ENCODE data around the gene TCEANC2. TPM values are rescaled to one million over a fixed set of nuclear protein-coding genes. Genes with fewer than 3 reads are reported as not detected.
"Not testable (repeated sequence)": the region's sequence is repeated elsewhere in the genome, so short reads cannot be mapped to it uniquely, and the experiment has no call there.

The TCEANC2 gene
- total RNA-seq, 5 donors from 2014 or later (not counting 1 experiment from before 2014, with no cell fraction given) = 5.9 to 12.8 (median 9.7) TPM

GRCh38 chr1:54094001-54094729, 40.8 kb downstream of the TCEANC2 start:
- H3K36me3 Mint-ChIP-seq = peaks cover 50% of the 10 kb centered on the region
- no peaks in the 10 kb centered on the region for H3K9me3 Mint-ChIP-seq
- no peak overlapping the region for H3K27ac ChIP-seq (ENCODE audit: low read length)
- no peaks in the 10 kb centered on the region for H3K4me1 ChIP-seq (ENCODE audit: control insufficient read depth in 1 of 2, extremely low read depth in 1 of 2, insufficient read depth in 2 of 2, low read length in 2 of 2)
- H3K36me3 ChIP-seq (ENCODE audit: control insufficient read depth in 2 of 2, extremely low read depth in 1 of 2, insufficient read depth in 1 of 2, low read length in 1 of 2) = peaks cover 0 to 23% of the 10 kb centered on the region in 2 donors
- ChIA-PET CTCF (no interaction called here), POLR2A (no interaction called here)
- no peak overlapping the region for H3K4me3 Mint-ChIP-seq
- peaks cover 0 to 7% (median 2%) of the 10 kb centered on the region in 3 donors for H3K4me1 Mint-ChIP-seq
- H3K27me3 ChIP-seq (replicated peaks in 1 of 2; ENCODE audit: control insufficient read depth in 2 of 2, extremely low read depth in 1 of 2, insufficient read depth in 2 of 2, low read length in 1 of 2) = no peaks in the 10 kb centered on the region
- H3K9me3 ChIP-seq = no peaks in the 10 kb centered on the region
- no peaks in the 10 kb centered on the region for H3K27me3 Mint-ChIP-seq
- H3K27ac Mint-ChIP-seq = no peak overlapping the region
- H3K4me3 ChIP-seq (ENCODE audit: control insufficient read depth in 1 of 2, extremely low read depth in 1 of 2, low read length in 1 of 2) = no peak overlapping the region
- 96% methylated on average over 4 of the region's 4 CpGs for WGBS (ENCODE audit: insufficient coverage)
- ATAC-seq (replicated peaks in 1 of 4) (no peak), DNase-seq (no peak)

DNA sequence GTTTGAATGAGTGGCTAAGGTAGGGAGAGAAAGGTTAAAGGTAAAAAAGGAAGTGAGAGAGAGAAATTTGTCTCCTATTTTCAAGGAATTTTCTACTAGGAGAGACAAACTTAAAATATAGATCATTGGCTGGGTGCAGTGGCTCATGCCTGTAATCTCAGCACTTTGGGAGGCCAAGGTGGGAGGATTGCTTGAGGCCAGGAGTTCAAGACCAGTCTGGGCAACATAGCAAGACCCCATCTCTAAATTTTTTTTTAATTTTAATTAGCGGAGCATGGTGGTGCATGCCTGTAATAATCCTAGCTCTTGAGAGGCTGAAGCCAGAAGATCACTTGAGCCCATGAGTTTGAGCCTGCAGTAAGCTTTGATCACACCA, 41.3 kb downstream of the TCEANC2 start:
- DNase-seq; POLR2A ChIA-PET; H3K9me3 ChIP-seq; H3K27ac Mint-ChIP-seq; CTCF ChIA-PET; H3K4me3 Mint-ChIP-seq; H3K27ac ChIP-seq (ENCODE audit: low read length); H3K4me3 ChIP-seq (ENCODE audit: control insufficient read depth in 1 of 2, extremely low read depth in 1 of 2, low read length in 1 of 2); H3K9me3 Mint-ChIP-seq; H3K4me1 Mint-ChIP-seq; ATAC-seq (replicated peaks in 1 of 4); H3K27me3 ChIP-seq (replicated peaks in 1 of 2; ENCODE audit: control insufficient read depth in 2 of 2, extremely low read depth in 1 of 2, insufficient read depth in 2 of 2, low read length in 1 of 2); H3K27me3 Mint-ChIP-seq; H3K4me1 ChIP-seq (ENCODE audit: control insufficient read depth in 1 of 2, extremely low read depth in 1 of 2, insufficient read depth in 2 of 2, low read length in 2 of 2): not testable (repeated sequence)
- peaks cover 0 to 23% of the 10 kb centered on the region in 2 donors for H3K36me3 ChIP-seq (ENCODE audit: control insufficient read depth in 2 of 2, extremely low read depth in 1 of 2, insufficient read depth in 1 of 2, low read length in 1 of 2)
- H3K36me3 Mint-ChIP-seq = peaks cover 51% of the 10 kb centered on the region
- no CpG with 5 or more reads among the region's 1 CpG for WGBS (ENCODE audit: insufficient coverage)

GRCh38 chr1:54095546-54096226, 42.3 kb downstream of the TCEANC2 start:
- no peaks in the 10 kb centered on the region for H3K9me3 Mint-ChIP-seq
- H3K36me3 Mint-ChIP-seq = peaks cover 57% of the 10 kb centered on the region
- DNase-seq = no peak
- ChIA-PET CTCF (no interaction called here), POLR2A (interaction anchor here in 1 of 2 donors (0.5 kb wide), 1 partner anchor 45 kb away, joined by 3 read pairs; no protein-coding TSS in a partner anchor)
- Histone ChIP-seq H3K27ac (ENCODE audit: low read length) (no peak overlapping the region), H3K9me3 (no peaks in the 10 kb centered on the region), H3K36me3 (ENCODE audit: control insufficient read depth in 2 of 2, extremely low read depth in 1 of 2, insufficient read depth in 1 of 2, low read length in 1 of 2) (peaks cover 0 to 23% of the 10 kb centered on the region in 2 donors), H3K4me1 (ENCODE audit: control insufficient read depth in 1 of 2, extremely low read depth in 1 of 2, insufficient read depth in 2 of 2, low read length in 2 of 2) (no peaks in the 10 kb centered on the region), H3K27me3 (replicated peaks in 1 of 2; ENCODE audit: control insufficient read depth in 2 of 2, extremely low read depth in 1 of 2, insufficient read depth in 2 of 2, low read length in 1 of 2) (no peaks in the 10 kb centered on the region), H3K4me3 (ENCODE audit: control insufficient read depth in 1 of 2, extremely low read depth in 1 of 2, low read length in 1 of 2) (no peak overlapping the region)
- H3K4me3 Mint-ChIP-seq = no peak overlapping the region
- peaks cover 0 to 7% (median 2%) of the 10 kb centered on the region in 3 donors for H3K4me1 Mint-ChIP-seq
- ATAC-seq (replicated peaks in 1 of 4) = no peak
- WGBS (ENCODE audit: insufficient coverage) = 55% methylated on average over 4 of the region's 8 CpGs
- H3K27me3 Mint-ChIP-seq = no peaks in the 10 kb centered on the region
- no peak overlapping the region for H3K27ac Mint-ChIP-seq

DNA sequence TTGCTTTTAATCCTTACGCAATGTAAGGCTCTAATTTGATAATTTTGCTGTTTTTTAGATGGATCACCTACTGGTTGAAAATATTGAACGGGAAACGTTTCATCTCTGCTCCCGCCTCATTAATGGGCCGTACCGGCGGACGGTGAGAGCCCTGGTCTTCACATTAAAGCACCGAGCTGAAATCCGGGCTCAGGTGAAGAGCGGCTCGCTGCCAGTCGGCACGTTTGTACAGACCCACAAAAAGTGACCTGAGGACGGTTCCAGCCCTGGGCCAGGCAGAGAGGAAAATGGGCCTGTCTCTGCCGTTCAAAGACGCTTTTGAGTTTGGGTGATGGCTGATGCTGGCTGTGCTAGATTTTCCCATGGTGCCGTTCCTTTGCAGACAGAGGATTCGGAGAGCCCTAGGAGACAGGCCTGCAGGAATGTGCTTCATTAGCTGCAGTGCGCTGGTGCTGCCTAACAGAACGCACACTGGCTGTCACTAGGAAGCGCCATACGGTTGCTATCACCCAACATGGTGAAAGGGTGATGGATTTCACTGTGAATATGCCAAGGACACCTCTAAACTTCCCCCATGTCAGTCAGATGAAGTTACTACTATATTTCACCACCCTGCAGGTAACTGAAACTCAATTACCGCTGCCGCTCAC, 42.9 kb downstream of the TCEANC2 start:
- peaks cover 0 to 26% of the 10 kb centered on the region in 2 donors for H3K36me3 ChIP-seq (ENCODE audit: control insufficient read depth in 2 of 2, extremely low read depth in 1 of 2, insufficient read depth in 1 of 2, low read length in 1 of 2)
- DNase-seq (no peak), ATAC-seq (replicated peaks in 1 of 4) (no peak)
- no peaks in the 10 kb centered on the region for H3K4me1 ChIP-seq (ENCODE audit: control insufficient read depth in 1 of 2, extremely low read depth in 1 of 2, insufficient read depth in 2 of 2, low read length in 2 of 2)
- H3K4me3 Mint-ChIP-seq = no peak overlapping the region
- no peak overlapping the region for H3K27ac ChIP-seq (ENCODE audit: low read length)
- no peaks in the 10 kb centered on the region for H3K9me3 ChIP-seq
- H3K27me3 ChIP-seq (replicated peaks in 1 of 2; ENCODE audit: control insufficient read depth in 2 of 2, extremely low read depth in 1 of 2, insufficient read depth in 2 of 2, low read length in 1 of 2) = no peaks in the 10 kb centered on the region
- H3K9me3 Mint-ChIP-seq = no peaks in the 10 kb centered on the region
- H3K27me3 Mint-ChIP-seq = no peaks in the 10 kb centered on the region
- peaks cover 58% of the 10 kb centered on the region for H3K36me3 Mint-ChIP-seq
- CTCF ChIA-PET = no interaction called here
- no peak overlapping the region for H3K4me3 ChIP-seq (ENCODE audit: control insufficient read depth in 1 of 2, extremely low read depth in 1 of 2, low read length in 1 of 2)
- H3K4me1 Mint-ChIP-seq = peaks cover 0 to 7% (median 2%) of the 10 kb centered on the region in 3 donors
- 91% methylated on average over 21 of the region's 25 CpGs for WGBS (ENCODE audit: insufficient coverage)
- no peak overlapping the region for H3K27ac Mint-ChIP-seq
- POLR2A ChIA-PET = interaction anchor here in 1 of 2 donors (0.5 kb wide), 1 partner anchor 46 kb away, joined by 3 read pairs; no protein-coding TSS in a partner anchor

DNA sequence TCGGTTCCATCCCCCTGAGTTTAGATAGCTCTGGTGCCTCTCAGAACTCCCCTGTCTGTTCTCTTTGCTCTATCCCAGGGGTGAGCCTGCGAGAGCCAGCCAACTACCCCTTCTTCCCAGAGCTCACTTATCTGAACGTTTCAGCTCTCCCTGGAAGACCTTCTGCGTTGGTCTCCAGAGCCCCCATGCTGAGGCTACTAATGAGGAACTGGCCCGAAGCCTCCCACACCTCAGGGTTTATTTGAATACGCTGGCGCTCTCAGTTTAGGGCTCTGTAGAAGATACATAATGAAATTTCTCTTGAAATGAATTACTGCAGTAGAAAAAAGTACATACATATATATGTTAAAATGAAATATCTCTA, 43.5 kb downstream of the TCEANC2 start:
- ChIA-PET POLR2A (no interaction called here), CTCF (no interaction called here)
- Histone ChIP-seq H3K4me1 (ENCODE audit: control insufficient read depth in 1 of 2, extremely low read depth in 1 of 2, insufficient read depth in 2 of 2, low read length in 2 of 2) (no peaks in the 10 kb centered on the region), H3K27me3 (replicated peaks in 1 of 2; ENCODE audit: control insufficient read depth in 2 of 2, extremely low read depth in 1 of 2, insufficient read depth in 2 of 2, low read length in 1 of 2) (no peaks in the 10 kb centered on the region), H3K4me3 (ENCODE audit: control insufficient read depth in 1 of 2, extremely low read depth in 1 of 2, low read length in 1 of 2) (no peak overlapping the region), H3K36me3 (ENCODE audit: control insufficient read depth in 2 of 2, extremely low read depth in 1 of 2, insufficient read depth in 1 of 2, low read length in 1 of 2) (peaks cover 0 to 31% of the 10 kb centered on the region in 2 donors), H3K27ac (ENCODE audit: low read length) (no peak overlapping the region), H3K9me3 (no peaks in the 10 kb centered on the region)
- no peak overlapping the region for H3K27ac Mint-ChIP-seq
- H3K4me3 Mint-ChIP-seq = no peak overlapping the region
- no peaks in the 10 kb centered on the region for H3K27me3 Mint-ChIP-seq
- ATAC-seq (replicated peaks in 1 of 4) (no peak), DNase-seq (no peak)
- peaks cover 57% of the 10 kb centered on the region for H3K36me3 Mint-ChIP-seq
- peaks cover 0 to 7% (median 2%) of the 10 kb centered on the region in 3 donors for H3K4me1 Mint-ChIP-seq
- WGBS (ENCODE audit: insufficient coverage) = 61% methylated on average over 3 of the region's 7 CpGs
- no peaks in the 10 kb centered on the region for H3K9me3 Mint-ChIP-seq

- no peak overlapping the region for H3K4me3 ChIP-seq (ENCODE audit: control insufficient read depth in 1 of 2, extremely low read depth in 1 of 2, low read length in 1 of 2)
- no peak overlapping the region for H3K27ac Mint-ChIP-seq
- no peak overlapping the region for H3K4me3 Mint-ChIP-seq
- peaks cover 63% of the 10 kb centered on the region for H3K36me3 Mint-ChIP-seq
- ChIA-PET CTCF (no interaction called here), POLR2A (interaction anchor here in 1 of 2 donors (0.6 kb wide), 1 partner anchor 260 kb away, joined by 3 read pairs; no protein-coding TSS in a partner anchor)
- H3K36me3 ChIP-seq (ENCODE audit: control insufficient read depth in 2 of 2, extremely low read depth in 1 of 2, insufficient read depth in 1 of 2, low read length in 1 of 2) = peaks cover 4 to 32% of the 10 kb centered on the region in 2 donors
- H3K4me1 ChIP-seq (ENCODE audit: control insufficient read depth in 1 of 2, extremely low read depth in 1 of 2, insufficient read depth in 2 of 2, low read length in 2 of 2) = no peaks in the 10 kb centered on the region
- no peak overlapping the region for H3K27ac ChIP-seq (ENCODE audit: low read length)
- peaks cover 0 to 7% (median 2%) of the 10 kb centered on the region in 3 donors for H3K4me1 Mint-ChIP-seq
- no peaks in the 10 kb centered on the region for H3K9me3 Mint-ChIP-seq
- WGBS (ENCODE audit: insufficient coverage) = 68% methylated on average over 3 of the region's 6 CpGs
- no peaks in the 10 kb centered on the region for H3K27me3 Mint-ChIP-seq
- ATAC-seq (replicated peaks in 1 of 4) (no peak), DNase-seq (no peak)
- no peaks in the 10 kb centered on the region for H3K27me3 ChIP-seq (replicated peaks in 1 of 2; ENCODE audit: control insufficient read depth in 2 of 2, extremely low read depth in 1 of 2, insufficient read depth in 2 of 2, low read length in 1 of 2)
- H3K9me3 ChIP-seq = no peaks in the 10 kb centered on the region
Observed at GRCh38 chr1:54099061-54099610, 45.7 kb downstream of the TCEANC2 start.

Data from T-cell (primary cell).